Hepatocyte (in vitro differentiated cells): ENCODE results near the gene HTATSF1. TPM values are rescaled to one million over a fixed set of nuclear protein-coding genes. Genes with fewer than 3 reads are reported as not detected.

Experiments used
- DNase-seq: peaks from one replicate; pipeline ENCODE4 v3.0.0-alpha.2; 2016; ENCODE audit warnings: low spot score
- H2AFZ ChIP-seq: fragments of 200-600 bp; sonication (generic); 2 replicates; pipeline ENCODE4 v1.6.0; 2016; ENCODE audit warnings: antibody characterized with exemption, mild to moderate bottlenecking
- H3K27ac ChIP-seq: fragments of 200-600 bp; sonication (generic); 2 replicates; pipeline ENCODE4 v1.5.1; 2016; ENCODE audit warnings: mild to moderate bottlenecking
- H3K27me3 ChIP-seq: fragments of 200-600 bp; sonication (generic); 2 replicates; pipeline ENCODE4 v1.6.1; 2016
- H3K36me3 ChIP-seq: fragments of 200-600 bp; sonication (generic); replicated peaks from 2 replicates; pipeline ENCODE4 v1.5.1; 2016; ENCODE audit warnings: low read depth; ENCODE audit not compliant: insufficient read depth
- H3K4me1 ChIP-seq: fragments of 200-600 bp; sonication (generic); 2 replicates; pipeline ENCODE4 v1.5.1; 2016; ENCODE audit warnings: mild to moderate bottlenecking, moderate library complexity; ENCODE audit not compliant: insufficient read depth
- H3K4me2 ChIP-seq: fragments of 200-600 bp; sonication (generic); 2 replicates; pipeline ENCODE4 v1.6.0; 2016
- H3K4me3 ChIP-seq: fragments of 200-600 bp; sonication (generic); 2 replicates; pipeline ENCODE4 v1.5.1; 2016; ENCODE audit warnings: mild to moderate bottlenecking
- H3K79me2 ChIP-seq: fragments of 200-600 bp; sonication (generic); 2 replicates; pipeline ENCODE4 v1.6.0; 2017; ENCODE audit warnings: mild to moderate bottlenecking
- H3K9me2 ChIP-seq: fragments of 200-600 bp; sonication (generic); replicated peaks from 2 replicates; pipeline ENCODE4 v1.6.0; 2017; ENCODE audit warnings: mild to moderate bottlenecking; ENCODE audit not compliant: insufficient read depth
- H3K9me3 ChIP-seq: fragments of 200-600 bp; sonication (generic); 2 replicates; pipeline ENCODE4 v1.5.1; 2016; ENCODE audit warnings: low read depth, mild to moderate bottlenecking
- H4K20me1 ChIP-seq: fragments of 200-600 bp; sonication (generic); 2 replicates; pipeline ENCODE4 v1.6.0; 2016; ENCODE audit warnings: mild to moderate bottlenecking; ENCODE audit not compliant: insufficient read depth, poor library complexity, severe bottlenecking
- EZH2 ChIP-seq: fragments of 200-600 bp; sonication (generic); IDR thresholded peaks from 2 replicates; pipeline ENCODE4 v1.6.1; 2016; ENCODE audit warnings: antibody characterized with exemption, mild to moderate bottlenecking, borderline replicate concordance
- EZH2phosphoT487 ChIP-seq: fragments of 200-600 bp; sonication (generic); IDR thresholded peaks from one replicate; pipeline ENCODE4 v1.6.1; 2018; ENCODE audit warnings: antibody characterized with exemption, mild to moderate bottlenecking, low read depth, moderate library complexity; ENCODE audit not compliant: unreplicated experiment, severe bottlenecking
- WGBS: methylation state at CpG from one replicate; pipeline ENCODE4 v1.1.6; 2016; ENCODE audit warnings: low lambda C conversion rate; ENCODE audit errors: missing lambda C conversion rate; 5-methylcytosine and 5-hydroxymethylcytosine counted together
- polyA plus RNA-seq: library from polyadenylated mRNA; unstranded; fragments of >200 nt; fragmentation: Nextera tagmentation; extraction: Ambion mirVana; gene quantifications from 2 replicates; pipeline ENCODE4 v1.2.1, GENCODE V29; 2016
- total RNA-seq: library from RNA; depleted of rRNA; stranded (reverse); fragments of >200 nt; gene quantifications from 2 replicates; pipeline ENCODE4 v1.2.3, GENCODE V29; 2014
- TF ChIP-seq, protein P1 (sequence below): fragments of 200-600 bp; sonication (generic); IDR thresholded peaks from 2 replicates; pipeline ENCODE4 v1.5.1; 2016; ENCODE audit warnings: antibody characterized with exemption, mild to moderate bottlenecking; ENCODE audit not compliant: poor library complexity

HTATSF1 gene
- total and polyA plus RNA-seq, 2 experiments from 2014 or later = 36.6 to 55.3 TPM

DNA sequence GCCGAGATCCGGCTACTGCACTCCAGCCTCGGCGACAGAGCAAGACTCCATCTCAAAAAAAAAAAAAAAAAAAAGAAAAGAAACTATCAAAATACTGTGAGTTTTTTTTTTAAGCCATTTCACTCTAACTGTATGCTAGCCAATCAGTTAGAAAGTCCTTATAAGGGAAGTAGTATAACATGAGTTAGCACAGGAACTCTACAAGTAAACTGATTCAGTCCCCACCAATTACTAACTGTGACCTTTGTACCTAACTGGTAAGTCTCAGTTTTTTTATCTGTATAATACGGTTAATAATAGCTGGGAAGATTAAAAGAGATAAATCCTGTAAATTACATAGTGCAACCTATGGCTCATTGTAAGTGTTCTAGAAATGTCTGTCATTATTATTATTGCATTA is 44.8 kb upstream of the HTATSF1 start:
- H3K27ac ChIP-seq = no peak overlapping the region
- H3K4me1 ChIP-seq = peaks cover 8% of the 10 kb centered on the region
- no peaks in the 10 kb centered on the region for H3K79me2 ChIP-seq
- no peak overlapping the region for H3K4me2 ChIP-seq
- H3K9me3 ChIP-seq = no peaks in the 10 kb centered on the region
- no peaks in the 10 kb centered on the region for H3K36me3 ChIP-seq
- no peaks in the 10 kb centered on the region for H3K27me3 ChIP-seq
- no peak for DNase-seq
- TF ChIP-seq, protein P1, sequence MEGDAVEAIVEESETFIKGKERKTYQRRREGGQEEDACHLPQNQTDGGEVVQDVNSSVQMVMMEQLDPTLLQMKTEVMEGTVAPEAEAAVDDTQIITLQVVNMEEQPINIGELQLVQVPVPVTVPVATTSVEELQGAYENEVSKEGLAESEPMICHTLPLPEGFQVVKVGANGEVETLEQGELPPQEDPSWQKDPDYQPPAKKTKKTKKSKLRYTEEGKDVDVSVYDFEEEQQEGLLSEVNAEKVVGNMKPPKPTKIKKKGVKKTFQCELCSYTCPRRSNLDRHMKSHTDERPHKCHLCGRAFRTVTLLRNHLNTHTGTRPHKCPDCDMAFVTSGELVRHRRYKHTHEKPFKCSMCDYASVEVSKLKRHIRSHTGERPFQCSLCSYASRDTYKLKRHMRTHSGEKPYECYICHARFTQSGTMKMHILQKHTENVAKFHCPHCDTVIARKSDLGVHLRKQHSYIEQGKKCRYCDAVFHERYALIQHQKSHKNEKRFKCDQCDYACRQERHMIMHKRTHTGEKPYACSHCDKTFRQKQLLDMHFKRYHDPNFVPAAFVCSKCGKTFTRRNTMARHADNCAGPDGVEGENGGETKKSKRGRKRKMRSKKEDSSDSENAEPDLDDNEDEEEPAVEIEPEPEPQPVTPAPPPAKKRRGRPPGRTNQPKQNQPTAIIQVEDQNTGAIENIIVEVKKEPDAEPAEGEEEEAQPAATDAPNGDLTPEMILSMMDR = no peak
- TF ChIP-seq EZH2 (no peak), EZH2phosphoT487 (no peak)
- H4K20me1 ChIP-seq = no peaks in the 10 kb centered on the region
- 88% methylated on average over 5 of the region's 5 CpGs for WGBS
- H3K4me3 ChIP-seq = no peak overlapping the region
- no peaks in the 10 kb centered on the region for H3K9me2 ChIP-seq
- H2AFZ ChIP-seq = no peak overlapping the region

DNA sequence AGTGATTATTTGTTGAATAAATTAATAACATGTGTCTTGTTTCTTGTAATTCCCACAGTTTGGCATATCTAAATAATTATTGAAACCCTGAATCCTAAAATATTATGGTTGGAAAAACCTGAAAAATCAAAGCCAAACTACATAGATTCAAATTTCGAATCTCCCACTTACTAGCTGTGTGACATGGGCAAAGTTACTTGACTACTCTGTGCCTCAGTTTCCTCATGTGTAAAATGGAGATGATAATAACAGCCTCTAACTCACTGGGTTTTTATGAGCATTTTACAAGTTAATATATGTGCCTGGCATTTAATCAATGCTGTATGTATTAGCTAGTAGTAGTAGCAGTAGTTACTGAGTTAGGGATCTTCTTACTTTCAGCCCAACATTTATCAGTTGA is 44.3 kb upstream of the HTATSF1 start:
- Histone ChIP-seq H3K4me3 (no peak overlapping the region), H3K27ac (no peak overlapping the region), H3K79me2 (no peaks in the 10 kb centered on the region), H3K4me2 (no peak overlapping the region), H4K20me1 (no peaks in the 10 kb centered on the region), H3K36me3 (no peaks in the 10 kb centered on the region), H3K4me1 (peaks cover 8% of the 10 kb centered on the region), H3K27me3 (no peaks in the 10 kb centered on the region), H3K9me3 (no peaks in the 10 kb centered on the region), H2AFZ (no peak overlapping the region), H3K9me2 (no peaks in the 10 kb centered on the region)
- TF ChIP-seq EZH2 (no peak), EZH2phosphoT487 (no peak)
- TF ChIP-seq, protein P1 = no peak
- no peak for DNase-seq
- WGBS = 77% methylated on average over 1 of the region's 1 CpG

DNA sequence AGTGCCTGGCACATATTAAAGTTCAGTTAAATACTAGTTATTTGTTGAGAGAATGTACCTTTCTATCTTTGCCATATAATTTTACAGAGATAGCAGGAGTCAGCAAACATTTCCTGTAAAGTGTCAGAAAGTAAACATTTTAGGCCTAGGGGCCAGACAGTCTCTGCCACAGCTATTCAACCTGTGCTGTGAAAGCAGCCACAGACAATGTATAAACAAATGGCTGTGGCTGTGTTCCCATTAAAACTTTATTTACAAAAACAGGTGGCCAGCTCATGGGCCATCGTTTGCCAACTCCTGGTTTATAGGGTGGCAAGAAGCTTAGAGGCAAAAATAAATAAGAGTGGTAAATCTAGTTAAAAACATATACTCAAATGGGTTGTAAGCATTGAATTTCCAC is 43.6 kb upstream of the HTATSF1 start:
- H3K4me2 ChIP-seq = no peak overlapping the region

More for the DNA sequence above, 43.6 kb upstream of the HTATSF1 start:
- Histone ChIP-seq H3K9me3 (no peaks in the 10 kb centered on the region), H3K27me3 (no peaks in the 10 kb centered on the region), H2AFZ (no peak overlapping the region), H3K79me2 (no peaks in the 10 kb centered on the region), H3K4me3 (no peak overlapping the region), H3K27ac (no peak overlapping the region), H3K4me1 (peaks cover 8% of the 10 kb centered on the region), H4K20me1 (no peaks in the 10 kb centered on the region), H3K9me2 (no peaks in the 10 kb centered on the region), H3K36me3 (no peaks in the 10 kb centered on the region)
- DNase-seq = no peak
- 6% methylated on average over 1 of the region's 1 CpG for WGBS
- TF ChIP-seq, protein P1 = no peak
